ENCODE results near the gene ERC1.
"Not testable (repeated sequence)": the region's sequence is repeated elsewhere in the genome, so short reads cannot be mapped to it uniquely, and the experiment has no call there.

ERC1 gene

DNA sequence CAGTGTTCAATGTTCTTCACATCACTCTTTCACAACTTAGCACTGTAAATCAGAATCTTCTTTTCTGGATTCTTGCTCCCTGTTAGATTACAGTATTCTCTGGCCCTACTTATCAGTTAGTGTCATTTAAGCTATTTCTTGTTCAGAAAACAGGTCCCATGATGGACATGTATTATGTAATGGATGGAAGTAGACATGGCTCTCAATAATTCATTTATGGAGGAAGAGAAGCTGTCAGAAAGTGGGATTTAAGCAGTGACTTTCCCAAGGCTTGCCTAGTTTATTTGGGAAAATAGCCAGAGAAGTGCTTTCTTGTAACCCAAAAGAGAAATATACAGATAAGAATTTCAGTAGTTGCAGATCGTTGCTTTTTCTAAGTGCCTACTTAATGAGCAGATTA lies 1.6 kb downstream of the ERC1 start:
- peaks cover 41% of the 10 kb centered on the region for H3K4me1 Mint-ChIP-seq (ENCODE audit: low read depth)
- DNase-seq (ENCODE audit: low spot score): no peak
- peak overlapping the region; percentile 6 for H3K27ac Mint-ChIP-seq
- no peaks in the 10 kb centered on the region for H3K9me3 Mint-ChIP-seq
- peaks cover 5% of the 10 kb centered on the region for H3K27me3 Mint-ChIP-seq (ENCODE audit: low read depth)
- peak overlapping the region; percentile 95 for H3K4me3 Mint-ChIP-seq
- H3K36me3 Mint-ChIP-seq (ENCODE audit: low read depth): no peaks in the 10 kb centered on the region

DNA sequence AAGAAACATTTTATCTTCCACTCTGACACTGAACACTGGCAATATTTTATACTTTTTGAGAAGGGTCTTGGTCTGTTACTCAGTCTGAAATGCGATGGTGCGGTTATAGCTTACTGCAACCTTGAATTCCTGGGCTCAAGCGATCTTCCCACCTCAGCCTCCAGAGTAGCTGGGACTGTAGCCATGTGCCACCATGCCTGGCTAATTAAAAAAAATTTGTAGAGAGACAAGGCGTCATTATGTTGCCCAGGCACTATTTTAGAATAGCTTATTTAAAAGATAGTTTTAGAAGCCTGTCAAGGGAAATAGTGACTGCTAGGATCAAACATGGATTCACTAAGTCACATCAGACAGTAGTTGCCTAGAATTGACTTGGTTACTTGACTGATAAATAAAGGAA lies 5.9 kb downstream of the ERC1 start:
- DNase-seq (ENCODE audit: low spot score): no peak
- H3K36me3 Mint-ChIP-seq (ENCODE audit: low read depth): peaks cover 5% of the 10 kb centered on the region
- H3K4me1 Mint-ChIP-seq (ENCODE audit: low read depth): peaks cover 25% of the 10 kb centered on the region
- H3K4me3 Mint-ChIP-seq: no peak overlapping the region
- peaks cover 3% of the 10 kb centered on the region for H3K27me3 Mint-ChIP-seq (ENCODE audit: low read depth)
- no peak overlapping the region for H3K27ac Mint-ChIP-seq
- H3K9me3 Mint-ChIP-seq: no peaks in the 10 kb centered on the region

DNA sequence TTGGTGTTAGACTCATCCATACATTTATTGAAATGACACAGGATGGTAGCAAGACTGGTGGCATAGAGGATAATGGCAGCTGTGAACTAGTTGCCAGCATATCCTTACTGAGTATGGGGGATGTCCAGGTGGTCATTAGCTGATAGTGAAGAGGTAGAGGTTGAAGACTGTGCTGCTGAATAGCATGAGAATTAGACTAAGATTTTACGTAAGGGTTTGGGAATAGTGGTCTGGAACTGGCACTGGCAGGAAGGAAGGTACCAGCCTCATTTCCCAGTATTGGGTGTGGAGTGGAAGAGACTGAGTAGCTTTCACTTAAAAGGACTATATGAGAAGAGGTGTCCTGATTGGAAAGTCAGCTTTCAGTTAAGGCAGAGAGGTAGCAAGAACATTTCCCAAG lies 6.5 kb downstream of the ERC1 start:
- H3K4me3 Mint-ChIP-seq: no peak overlapping the region
- H3K27me3 Mint-ChIP-seq (ENCODE audit: low read depth): peaks cover 3% of the 10 kb centered on the region
- no peak for DNase-seq (ENCODE audit: low spot score)
- H3K9me3 Mint-ChIP-seq: no peaks in the 10 kb centered on the region
- no peak overlapping the region for H3K27ac Mint-ChIP-seq
- peaks cover 19% of the 10 kb centered on the region for H3K4me1 Mint-ChIP-seq (ENCODE audit: low read depth)
- H3K36me3 Mint-ChIP-seq (ENCODE audit: low read depth): peaks cover 8% of the 10 kb centered on the region

DNA sequence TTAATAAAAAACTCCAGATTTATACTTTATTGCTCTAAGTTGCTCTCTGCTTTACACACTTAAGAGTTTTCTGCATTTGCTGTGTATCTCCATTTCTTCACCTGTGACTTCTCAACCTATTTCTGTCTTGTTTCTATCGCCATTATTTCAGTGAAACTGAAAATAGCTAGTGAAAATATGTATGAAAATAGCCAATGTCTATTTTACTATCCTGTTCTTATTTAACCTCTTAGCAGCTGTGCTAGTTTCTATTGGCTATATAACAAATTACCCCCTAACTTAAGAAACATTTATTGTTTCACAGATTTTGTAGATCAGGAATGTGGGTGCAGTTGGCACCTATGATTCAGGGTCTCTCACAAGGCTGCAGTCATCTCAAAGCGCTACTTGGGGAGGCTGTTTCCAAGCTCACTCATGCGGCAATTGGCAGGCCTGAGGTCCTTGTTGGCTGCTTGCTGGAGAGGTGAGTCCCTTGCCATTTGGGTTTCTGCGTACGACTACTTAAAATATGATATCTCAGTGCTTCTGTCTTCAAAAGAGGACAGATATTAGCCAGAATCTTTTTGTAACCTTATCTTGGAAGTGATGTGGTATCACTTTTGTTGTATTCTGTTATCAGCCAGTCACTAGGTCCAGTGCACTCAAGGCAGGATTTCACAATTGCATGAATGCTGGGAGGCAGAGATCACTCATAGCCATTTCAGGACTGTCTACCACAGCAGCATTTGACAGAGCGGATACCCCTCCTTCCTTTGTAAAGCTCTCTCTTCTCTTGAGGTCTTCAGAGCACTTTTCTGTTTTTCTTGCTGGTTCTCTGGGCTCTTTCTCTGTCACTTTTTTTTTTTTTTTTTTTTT lies 7.2 kb downstream of the ERC1 start:
- DNase-seq (ENCODE audit: low spot score): no peak
- no peak overlapping the region for H3K27ac Mint-ChIP-seq
- peaks cover 9% of the 10 kb centered on the region for H3K36me3 Mint-ChIP-seq (ENCODE audit: low read depth)
- H3K4me3 Mint-ChIP-seq: no peak overlapping the region
- H3K27me3 Mint-ChIP-seq (ENCODE audit: low read depth): no peaks in the 10 kb centered on the region
- no peaks in the 10 kb centered on the region for H3K9me3 Mint-ChIP-seq
- peaks cover 16% of the 10 kb centered on the region for H3K4me1 Mint-ChIP-seq (ENCODE audit: low read depth)

- DNase-seq (ENCODE audit: low spot score); H3K9me3 Mint-ChIP-seq; H3K4me3 Mint-ChIP-seq; H3K36me3 Mint-ChIP-seq (ENCODE audit: low read depth); H3K27me3 Mint-ChIP-seq (ENCODE audit: low read depth): not testable (repeated sequence)
- H3K4me1 Mint-ChIP-seq (ENCODE audit: low read depth): peaks cover 16% of the 10 kb centered on the region
- H3K27ac Mint-ChIP-seq: peak overlapping the region; percentile 11
Observed at GRCh38 chr12:999736-1000135, 8.7 kb downstream of the ERC1 start.

DNA sequence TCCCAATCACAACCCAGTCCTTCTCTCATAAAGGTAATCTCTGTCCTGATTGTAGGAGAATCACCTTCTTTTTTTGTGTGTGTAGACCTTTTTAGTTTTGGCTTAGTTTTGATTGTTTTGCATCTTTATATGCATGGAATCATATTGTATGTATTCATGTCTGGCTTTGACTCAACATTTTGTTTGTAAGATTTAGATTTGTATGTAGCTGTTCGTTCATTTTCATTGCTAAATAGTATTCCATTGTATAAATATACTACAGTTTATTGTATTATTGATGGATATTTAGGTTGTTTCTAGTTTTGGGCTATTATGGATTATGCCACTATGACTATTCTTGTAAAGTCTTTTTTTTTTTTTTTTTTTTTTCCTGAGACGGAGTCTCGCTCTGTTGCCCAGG lies 10.5 kb downstream of the ERC1 start:
- Mint-ChIP-seq H3K27me3 (ENCODE audit: low read depth) (no peaks in the 10 kb centered on the region), H3K9me3 (no peaks in the 10 kb centered on the region), H3K27ac (no peak overlapping the region), H3K4me1 (ENCODE audit: low read depth) (peaks cover 13% of the 10 kb centered on the region), H3K36me3 (ENCODE audit: low read depth) (peaks cover 9% of the 10 kb centered on the region), H3K4me3 (no peak overlapping the region)
- no peak for DNase-seq (ENCODE audit: low spot score)

DNA sequence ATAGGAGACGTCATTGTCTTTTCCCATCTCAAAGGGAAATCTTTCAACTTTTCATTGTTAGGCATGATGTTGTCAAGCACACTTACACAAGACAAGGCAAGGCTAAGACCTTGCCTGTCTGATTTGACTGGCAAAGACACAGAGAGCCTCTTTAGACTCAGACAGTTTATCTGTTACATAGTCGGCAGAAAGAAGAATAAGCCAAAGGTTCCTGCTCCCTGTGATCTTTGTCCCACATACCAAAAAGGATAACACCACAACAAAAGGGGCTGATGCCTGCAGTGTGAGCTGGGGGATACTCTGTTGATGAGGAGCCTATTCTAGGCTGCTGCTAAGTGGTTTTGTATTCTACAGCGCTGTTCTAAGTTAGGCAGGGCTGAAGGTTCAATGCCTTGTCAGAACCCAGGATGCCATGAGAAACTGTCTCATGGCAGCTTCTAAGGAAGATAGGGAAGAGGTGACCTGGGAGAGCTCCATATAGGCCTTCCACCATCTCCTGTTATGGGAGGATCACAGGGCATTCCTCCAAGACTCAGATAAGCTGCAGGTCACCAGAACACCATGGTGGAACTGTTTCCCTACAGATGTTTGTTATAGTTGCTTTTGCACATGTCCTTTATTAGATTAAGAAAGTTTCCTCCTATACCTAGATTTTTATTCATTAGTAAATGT lies 12.7 kb downstream of the ERC1 start:
- Mint-ChIP-seq H3K27ac (no peak overlapping the region), H3K4me1 (ENCODE audit: low read depth) (peaks cover 5% of the 10 kb centered on the region), H3K9me3 (no peaks in the 10 kb centered on the region), H3K27me3 (ENCODE audit: low read depth) (no peaks in the 10 kb centered on the region), H3K4me3 (no peak overlapping the region), H3K36me3 (ENCODE audit: low read depth) (peaks cover 9% of the 10 kb centered on the region)
- DNase-seq (ENCODE audit: low spot score): no peak

DNA sequence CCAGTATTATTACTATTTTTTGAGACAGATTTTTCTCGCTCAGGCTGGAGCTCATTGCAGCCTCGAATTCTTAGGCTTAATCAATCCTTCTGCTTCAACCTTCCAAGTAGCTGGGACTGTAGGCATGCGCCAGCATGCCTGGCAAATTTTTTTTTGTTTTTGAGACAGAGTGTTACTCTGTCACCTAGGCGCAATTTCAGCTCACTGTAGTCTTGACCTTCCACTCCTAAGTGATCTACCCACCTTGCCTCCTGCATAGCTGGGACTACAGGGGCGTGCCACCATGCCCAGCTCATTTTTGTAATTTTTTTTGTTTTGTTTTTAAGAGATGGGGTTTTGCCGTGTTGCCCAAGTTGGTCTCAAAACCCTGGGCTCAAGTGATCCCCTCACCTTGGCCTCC lies 15.2 kb downstream of the ERC1 start:
- DNase-seq (ENCODE audit: low spot score): no peak
- Mint-ChIP-seq H3K27me3 (ENCODE audit: low read depth) (no peaks in the 10 kb centered on the region), H3K4me3 (no peak overlapping the region), H3K36me3 (ENCODE audit: low read depth) (peaks cover 7% of the 10 kb centered on the region), H3K27ac (no peak overlapping the region), H3K9me3 (no peaks in the 10 kb centered on the region), H3K4me1 (ENCODE audit: low read depth) (peaks cover 2% of the 10 kb centered on the region)

DNA sequence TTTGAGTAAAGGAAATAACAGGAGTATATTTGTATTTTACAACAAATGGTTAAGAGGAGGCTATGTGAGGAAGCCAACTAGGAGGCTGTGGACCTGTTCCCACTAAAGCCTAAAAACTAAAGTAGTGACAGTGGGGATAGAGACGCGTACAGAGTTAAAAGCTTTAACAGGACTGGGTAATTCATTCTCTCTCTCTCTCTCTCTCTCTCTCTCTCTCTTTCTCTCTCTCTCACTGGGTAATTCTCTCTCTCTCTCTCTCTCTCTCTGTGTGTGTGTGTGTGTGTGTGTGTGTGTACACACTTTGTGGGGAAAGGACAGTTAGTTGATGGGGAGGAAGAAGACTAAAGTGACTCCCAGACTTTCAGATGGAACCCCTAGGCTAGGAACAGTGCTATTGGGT lies 16.3 kb downstream of the ERC1 start:
- H3K27ac Mint-ChIP-seq: no peak overlapping the region
- no peak for DNase-seq (ENCODE audit: low spot score)
- H3K36me3 Mint-ChIP-seq (ENCODE audit: low read depth): peaks cover 3% of the 10 kb centered on the region
- H3K4me3 Mint-ChIP-seq: no peak overlapping the region
- peaks cover 2% of the 10 kb centered on the region for H3K4me1 Mint-ChIP-seq (ENCODE audit: low read depth)
- no peaks in the 10 kb centered on the region for H3K9me3 Mint-ChIP-seq
- H3K27me3 Mint-ChIP-seq (ENCODE audit: low read depth): no peaks in the 10 kb centered on the region

DNA sequence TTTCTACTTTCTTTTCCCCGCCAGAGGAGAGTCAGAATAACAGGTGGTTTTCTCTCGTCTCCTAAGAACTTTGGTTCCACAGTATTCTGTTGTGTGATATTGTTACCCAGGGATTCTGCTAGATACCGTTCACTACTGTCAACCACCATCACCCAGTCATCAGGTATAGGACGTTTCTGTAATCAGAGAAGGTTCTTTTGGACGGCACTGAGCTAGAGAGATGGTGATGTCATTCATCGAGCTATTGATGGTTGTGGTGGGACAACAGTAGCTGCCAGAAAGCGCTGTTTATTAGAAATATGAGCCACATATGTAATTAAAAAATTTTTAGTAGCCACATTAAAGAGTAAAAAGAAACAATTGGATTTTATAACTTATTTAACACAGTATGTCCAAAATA lies 17.0 kb downstream of the ERC1 start:
- no peak overlapping the region for H3K4me3 Mint-ChIP-seq
- no peak for DNase-seq (ENCODE audit: low spot score)
- no peaks in the 10 kb centered on the region for H3K27me3 Mint-ChIP-seq (ENCODE audit: low read depth)
- peaks cover 2% of the 10 kb centered on the region for H3K4me1 Mint-ChIP-seq (ENCODE audit: low read depth)
- H3K27ac Mint-ChIP-seq: no peak overlapping the region
- H3K36me3 Mint-ChIP-seq (ENCODE audit: low read depth): no peaks in the 10 kb centered on the region
- H3K9me3 Mint-ChIP-seq: no peaks in the 10 kb centered on the region

DNA sequence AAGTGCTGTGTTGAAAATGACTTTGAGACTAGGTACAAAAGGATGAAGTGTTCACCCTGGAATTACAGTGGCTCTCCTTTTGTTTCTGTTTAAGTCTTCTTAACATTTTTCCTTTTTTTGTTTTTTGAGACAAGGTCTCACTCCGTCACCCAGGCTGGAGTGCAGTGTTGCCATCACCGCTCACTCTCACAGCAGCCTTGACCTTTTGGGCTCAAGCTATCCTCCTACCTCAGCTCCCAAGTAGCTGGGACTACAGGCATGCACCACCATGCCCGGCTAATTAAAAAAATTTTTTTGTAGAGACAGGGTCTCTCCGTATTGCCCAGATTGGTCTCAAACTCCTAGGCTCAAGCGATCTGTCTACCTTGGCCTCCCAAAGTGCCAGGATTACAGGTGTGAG lies 20.1 kb downstream of the ERC1 start:
- H3K27ac Mint-ChIP-seq: no peak overlapping the region
- no peak overlapping the region for H3K4me3 Mint-ChIP-seq
- no peaks in the 10 kb centered on the region for H3K9me3 Mint-ChIP-seq
- DNase-seq (ENCODE audit: low spot score): no peak
- no peaks in the 10 kb centered on the region for H3K36me3 Mint-ChIP-seq (ENCODE audit: low read depth)
- H3K27me3 Mint-ChIP-seq (ENCODE audit: low read depth): no peaks in the 10 kb centered on the region
- no peaks in the 10 kb centered on the region for H3K4me1 Mint-ChIP-seq (ENCODE audit: low read depth)

- Mint-ChIP-seq H3K36me3 (ENCODE audit: low read depth) (no peaks in the 10 kb centered on the region), H3K9me3 (no peaks in the 10 kb centered on the region), H3K27ac (no peak overlapping the region), H3K4me1 (ENCODE audit: low read depth) (no peaks in the 10 kb centered on the region), H3K4me3 (no peak overlapping the region), H3K27me3 (ENCODE audit: low read depth) (no peaks in the 10 kb centered on the region)
- DNase-seq (ENCODE audit: low spot score): no peak
Observed at GRCh38 chr12:1013618-1014489, 22.8 kb downstream of the ERC1 start.

DNA sequence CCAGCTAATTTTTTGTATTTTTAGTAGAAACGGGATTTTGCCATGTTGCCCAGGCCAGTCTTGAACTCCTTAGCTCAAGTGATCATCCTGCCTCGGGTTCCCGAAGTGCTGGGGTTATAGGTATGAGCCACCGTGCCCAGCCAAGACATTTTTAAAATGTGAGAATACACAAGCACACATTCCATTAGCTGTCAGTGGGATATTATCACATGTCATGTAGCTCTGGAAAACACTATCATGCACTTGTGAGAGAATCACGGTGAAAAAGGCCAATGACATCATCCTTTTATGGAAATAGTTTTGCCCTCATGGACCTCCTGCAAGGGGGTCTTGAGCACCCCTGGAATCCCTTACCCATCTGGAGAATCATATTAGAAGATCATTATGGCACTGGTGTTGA lies 28.3 kb downstream of the ERC1 start:
- H3K27me3 Mint-ChIP-seq (ENCODE audit: low read depth): no peaks in the 10 kb centered on the region
- H3K9me3 Mint-ChIP-seq: no peaks in the 10 kb centered on the region
- no peak for DNase-seq (ENCODE audit: low spot score)
- no peak overlapping the region for H3K27ac Mint-ChIP-seq
- peaks cover 8% of the 10 kb centered on the region for H3K36me3 Mint-ChIP-seq (ENCODE audit: low read depth)
- no peak overlapping the region for H3K4me3 Mint-ChIP-seq
- no peaks in the 10 kb centered on the region for H3K4me1 Mint-ChIP-seq (ENCODE audit: low read depth)

DNA sequence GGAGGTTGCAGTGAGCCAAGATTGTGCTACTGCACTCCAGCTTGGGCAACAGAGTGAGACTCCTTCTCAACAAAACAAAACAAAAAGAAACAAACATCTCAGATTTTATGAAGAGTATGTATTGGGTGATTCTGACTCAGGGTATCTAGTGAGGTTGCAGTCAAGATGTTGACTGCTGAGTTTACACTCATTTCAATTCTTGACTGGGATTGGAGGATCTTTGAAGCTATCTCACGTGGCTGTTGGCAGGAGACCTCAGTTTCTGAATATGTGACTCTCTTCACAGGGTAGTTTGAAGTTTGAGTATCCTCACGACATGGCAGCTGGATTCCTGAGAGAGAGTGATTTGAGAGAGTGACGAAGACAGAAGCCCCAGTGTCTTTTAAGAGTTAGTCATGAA lies 29.4 kb downstream of the ERC1 start:
- Mint-ChIP-seq H3K36me3 (ENCODE audit: low read depth) (peaks cover 8% of the 10 kb centered on the region), H3K4me3 (no peak overlapping the region), H3K27ac (no peak overlapping the region)

More for the DNA sequence above, 29.4 kb downstream of the ERC1 start:
- no peaks in the 10 kb centered on the region for H3K9me3 Mint-ChIP-seq
- no peaks in the 10 kb centered on the region for H3K4me1 Mint-ChIP-seq (ENCODE audit: low read depth)
- DNase-seq (ENCODE audit: low spot score): no peak
- no peaks in the 10 kb centered on the region for H3K27me3 Mint-ChIP-seq (ENCODE audit: low read depth)
